Activated T-cell treated with anti-CD3 and anti-CD28 coated beads, Interleukin-2, amount 50 U/mL, for 4 hours (primary cell): ENCODE results near the gene LGALS4. TPM values are rescaled to one million over a fixed set of nuclear protein-coding genes. Genes with fewer than 3 reads are reported as not detected.
"Not testable (repeated sequence)": the region's sequence is repeated elsewhere in the genome, so short reads cannot be mapped to it uniquely, and the experiment has no call there.

ENCODE experiments used
- ATAC-seq, 2 donors: fragments of 200-7000 bp; cut with Tn5 transposase; one replicate each; pipeline ENCODE4 v1.10.0; 2021
- DNase-seq: peaks from one replicate; pipeline ENCODE4 v3.0.0-alpha.2; 2020
- H3K27me3 Mint-ChIP-seq: one replicate; pipeline ENCODE4 v1.8.0; 2021; ENCODE audit warnings: low read depth, mixed read lengths
- H3K36me3 Mint-ChIP-seq: one replicate; pipeline ENCODE4 v1.8.0; 2022; ENCODE audit warnings: mixed read lengths; ENCODE audit not compliant: insufficient read depth
- H3K4me1 Mint-ChIP-seq: one replicate; pipeline ENCODE4 v1.8.0; 2021; ENCODE audit warnings: low read depth, mixed read lengths
- H3K4me3 Mint-ChIP-seq: one replicate; pipeline ENCODE4 v1.8.0; 2021; ENCODE audit warnings: mild to moderate bottlenecking, moderate library complexity, mixed read lengths
- H3K9me3 Mint-ChIP-seq: one replicate; pipeline ENCODE4 v1.8.0; 2021; ENCODE audit warnings: mixed read lengths
- total RNA-seq, 3 donors: library from RNA; stranded (reverse); gene quantifications; one replicate each; pipeline ENCODE4 v1.2.1, GENCODE V29; 2021

LGALS4 gene
- total RNA-seq, 3 donors from 2014 or later, result 1.7 to 2.7 (median 2.2) TPM

DNA sequence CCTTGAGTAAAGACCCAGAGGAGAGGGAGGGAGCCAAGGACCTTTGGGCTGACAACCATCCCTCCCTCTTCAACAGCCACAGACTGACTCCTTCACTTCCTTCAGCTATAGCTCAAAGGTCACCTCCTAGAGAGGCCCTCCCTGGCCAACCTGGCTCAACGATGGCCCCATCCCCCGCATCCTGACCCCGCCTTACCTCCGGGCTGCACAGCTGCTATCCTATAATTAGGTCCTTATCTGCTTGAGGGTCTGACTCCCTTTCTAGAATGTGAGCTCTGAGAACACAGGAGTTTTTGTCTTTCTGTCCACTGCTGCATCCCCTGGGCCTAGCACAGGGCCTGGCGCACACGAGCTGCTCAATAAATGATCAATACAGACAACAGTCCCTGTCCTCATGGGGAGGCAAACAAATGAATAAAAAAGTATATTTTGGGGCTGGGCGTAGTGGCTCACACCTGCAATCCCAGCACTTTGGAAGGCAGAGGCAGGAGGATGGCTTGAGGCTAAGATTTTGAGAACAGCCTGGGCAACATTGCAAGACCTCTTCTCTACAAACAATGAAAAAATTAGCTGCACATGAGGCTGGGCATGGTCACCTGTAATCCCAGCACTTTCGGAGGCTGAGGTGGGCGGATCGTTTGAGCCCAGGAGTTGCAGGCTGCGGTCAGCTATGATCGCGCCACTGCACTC is 6.6 kb upstream of the LGALS4 start:
- Mint-ChIP-seq H3K9me3 (no peaks in the 10 kb centered on the region), H3K36me3 (peaks cover 33% of the 10 kb centered on the region), H3K4me1 (peaks cover 3% of the 10 kb centered on the region), H3K4me3 (no peak overlapping the region), H3K27me3 (no peaks in the 10 kb centered on the region)
- ATAC-seq (no peak), DNase-seq (no peak)

DNA sequence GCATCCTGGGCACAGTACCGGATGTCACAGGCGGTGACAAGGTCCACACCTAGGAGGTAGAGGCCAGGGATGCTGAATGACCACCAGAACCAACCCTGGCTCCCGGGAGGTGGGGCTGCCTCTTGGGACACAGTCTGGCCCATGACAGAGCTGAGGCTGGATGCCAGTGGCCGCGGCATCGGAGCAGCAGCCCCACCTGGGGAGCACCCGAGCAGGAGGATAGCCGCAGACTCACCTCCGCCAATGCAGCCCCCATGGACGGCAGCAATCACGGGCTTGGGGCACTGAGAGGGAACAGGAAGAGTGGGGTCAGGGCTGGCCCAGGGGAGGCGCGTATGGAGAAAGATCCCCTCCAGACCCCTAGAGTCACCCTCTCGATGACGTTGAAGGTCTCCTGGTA is 4.3 kb upstream of the LGALS4 start:
- H3K4me3 Mint-ChIP-seq, result no peak overlapping the region
- no peak for ATAC-seq

GRCh38 chr19:38816131-38816750 is 3.5 kb upstream of the LGALS4 start:
- Mint-ChIP-seq H3K4me3 (no peak overlapping the region), H3K36me3 (peaks cover 17% of the 10 kb centered on the region), H3K9me3 (no peaks in the 10 kb centered on the region), H3K27me3 (no peaks in the 10 kb centered on the region), H3K4me1 (peaks cover 2% of the 10 kb centered on the region)
- DNase-seq (no peak), ATAC-seq (no peak)

More for the DNA sequence above, 4.3 kb upstream of the LGALS4 start:
- H3K36me3 Mint-ChIP-seq, result peaks cover 21% of the 10 kb centered on the region
- H3K4me1 Mint-ChIP-seq, result peaks cover 2% of the 10 kb centered on the region
- no peaks in the 10 kb centered on the region for H3K9me3 Mint-ChIP-seq
- DNase-seq, result no peak
- no peaks in the 10 kb centered on the region for H3K27me3 Mint-ChIP-seq

GRCh38 chr19:38815059-38816001 is 2.6 kb upstream of the LGALS4 start:
- Mint-ChIP-seq H3K36me3 (peaks cover 13% of the 10 kb centered on the region), H3K9me3 (no peaks in the 10 kb centered on the region), H3K4me1 (no peaks in the 10 kb centered on the region), H3K27me3 (no peaks in the 10 kb centered on the region), H3K4me3 (no peak overlapping the region)
- DNase-seq, result no peak
- no peak for ATAC-seq

GRCh38 chr19:38813932-38814331 is 1.2 kb upstream of the LGALS4 start:
- not testable (repeated sequence) for H3K9me3 Mint-ChIP-seq, H3K4me3 Mint-ChIP-seq, H3K4me1 Mint-ChIP-seq, ATAC-seq, DNase-seq, H3K27me3 Mint-ChIP-seq
- H3K36me3 Mint-ChIP-seq, result peaks cover 12% of the 10 kb centered on the region

GRCh38 chr19:38813323-38813722 is 578 bp upstream of the LGALS4 start:
- ATAC-seq (no peak), DNase-seq (no peak)
- Mint-ChIP-seq H3K4me1 (no peaks in the 10 kb centered on the region), H3K9me3 (no peaks in the 10 kb centered on the region), H3K27me3 (no peaks in the 10 kb centered on the region), H3K36me3 (peaks cover 12% of the 10 kb centered on the region), H3K4me3 (no peak overlapping the region)

- no peaks in the 10 kb centered on the region for H3K4me1 Mint-ChIP-seq
- H3K9me3 Mint-ChIP-seq, result no peaks in the 10 kb centered on the region
- H3K36me3 Mint-ChIP-seq, result peaks cover 10% of the 10 kb centered on the region
- no peaks in the 10 kb centered on the region for H3K27me3 Mint-ChIP-seq
- ATAC-seq (no peak), DNase-seq (no peak)
- no peak overlapping the region for H3K4me3 Mint-ChIP-seq
Measured at GRCh38 chr19:38812009-38812840, 520 bp downstream of the LGALS4 start.

DNA sequence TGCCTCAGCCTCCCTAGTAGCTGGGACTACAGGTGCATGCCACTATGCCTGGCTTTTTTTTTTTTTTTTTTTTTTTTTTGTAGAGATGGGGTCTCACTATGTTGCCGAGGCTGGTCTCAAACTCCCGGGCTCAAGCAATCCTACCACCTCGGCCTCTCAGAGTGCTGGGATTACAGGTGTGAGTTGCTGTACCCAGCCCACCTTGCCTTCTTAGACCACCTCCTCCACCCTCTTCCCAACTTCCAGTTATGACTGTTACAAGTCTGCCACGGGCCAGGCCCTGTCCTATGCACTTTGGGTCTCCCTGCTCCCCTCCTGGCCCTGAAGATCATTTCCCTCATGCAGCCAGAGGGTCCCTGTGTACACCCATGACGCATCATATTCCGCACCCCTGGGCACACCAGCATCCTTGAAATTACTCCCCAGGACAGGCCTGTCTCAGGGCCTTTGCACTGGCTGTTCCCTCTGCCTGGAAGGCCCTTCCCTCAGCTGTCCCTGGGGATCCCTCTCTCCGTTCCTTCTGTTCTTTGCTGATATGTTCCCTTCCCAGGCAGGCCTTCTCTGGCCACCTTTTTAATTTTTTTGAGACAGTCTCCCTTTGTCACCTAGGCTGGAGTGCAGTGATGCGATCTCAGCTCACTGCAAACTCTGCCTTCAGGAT is 3.0 kb downstream of the LGALS4 start:
- Mint-ChIP-seq H3K27me3 (no peaks in the 10 kb centered on the region), H3K4me1 (peaks cover 4% of the 10 kb centered on the region), H3K9me3 (no peaks in the 10 kb centered on the region), H3K36me3 (no peaks in the 10 kb centered on the region), H3K4me3 (no peak overlapping the region)
- DNase-seq, result no peak
- no peak for ATAC-seq

GRCh38 chr19:38808741-38809140 is 4.0 kb downstream of the LGALS4 start:
- Mint-ChIP-seq H3K4me1 (peaks cover 4% of the 10 kb centered on the region), H3K27me3 (no peaks in the 10 kb centered on the region), H3K4me3 (no peak overlapping the region), H3K36me3 (no peaks in the 10 kb centered on the region), H3K9me3 (no peaks in the 10 kb centered on the region)
- DNase-seq (no peak), ATAC-seq (no peak)

DNA sequence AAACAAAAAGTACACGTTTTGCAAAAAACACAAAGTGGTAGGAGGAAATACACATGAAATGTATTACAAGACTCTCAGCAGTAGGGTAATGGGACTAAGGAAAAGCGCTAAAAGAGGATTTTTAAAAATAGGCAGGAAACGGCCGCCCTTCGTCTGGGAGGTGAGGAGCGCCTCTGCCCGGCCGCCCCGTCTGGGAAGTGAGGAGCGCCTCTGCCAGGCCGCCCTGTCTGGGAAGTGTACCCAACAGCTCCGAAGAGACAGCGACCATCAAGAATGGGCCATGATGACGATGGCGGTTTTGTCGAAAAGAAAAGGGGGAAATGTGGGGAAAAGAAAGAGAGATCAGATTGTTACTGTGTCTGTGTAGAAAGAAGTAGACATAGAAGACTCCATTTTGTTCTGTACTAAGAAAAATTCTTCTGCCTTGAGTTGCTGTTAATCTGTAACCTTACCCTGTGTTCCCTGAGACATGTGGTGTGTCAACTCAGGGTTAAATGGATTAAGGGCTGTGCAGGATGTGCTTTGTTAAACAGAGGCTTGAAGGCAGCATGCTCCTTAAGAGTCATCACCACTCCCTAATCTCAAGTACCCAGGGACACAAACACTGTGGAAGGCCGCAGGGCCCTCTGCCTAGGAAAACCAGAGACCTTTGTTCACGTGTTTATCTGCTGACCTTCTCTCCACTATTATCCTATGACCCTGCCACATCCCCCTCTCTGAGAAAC is 5.2 kb downstream of the LGALS4 start:
- not testable (repeated sequence) for ATAC-seq, H3K4me1 Mint-ChIP-seq, H3K36me3 Mint-ChIP-seq

DNA sequence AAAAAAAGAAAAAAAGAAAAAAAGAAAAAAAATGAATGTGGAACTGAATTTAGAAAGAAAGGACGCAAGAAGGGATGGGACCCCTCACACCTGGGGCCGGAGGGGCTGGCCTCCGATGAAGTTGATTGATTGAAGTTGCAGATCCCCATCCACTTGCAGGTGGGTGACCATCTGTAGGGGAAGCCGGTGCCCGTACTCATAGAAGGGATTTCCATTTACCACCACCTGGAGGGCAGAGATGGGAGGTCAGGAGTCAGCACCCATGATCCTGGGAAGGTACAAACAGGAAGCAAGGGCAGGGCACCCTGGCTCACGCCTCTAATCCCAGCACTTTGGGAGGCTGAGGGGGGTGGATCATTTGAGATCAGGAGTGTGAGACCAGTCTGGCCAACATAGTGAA is 6.4 kb downstream of the LGALS4 start:
- no peak for DNase-seq
- peaks cover 4% of the 10 kb centered on the region for H3K4me1 Mint-ChIP-seq
- H3K36me3 Mint-ChIP-seq, result no peaks in the 10 kb centered on the region
- no peaks in the 10 kb centered on the region for H3K9me3 Mint-ChIP-seq
- no peak for ATAC-seq
- no peaks in the 10 kb centered on the region for H3K27me3 Mint-ChIP-seq
- H3K4me3 Mint-ChIP-seq, result no peak overlapping the region

More for the DNA sequence above, 5.2 kb downstream of the LGALS4 start:
- H3K9me3 Mint-ChIP-seq, H3K27me3 Mint-ChIP-seq, H3K4me3 Mint-ChIP-seq, DNase-seq: not testable (repeated sequence)

DNA sequence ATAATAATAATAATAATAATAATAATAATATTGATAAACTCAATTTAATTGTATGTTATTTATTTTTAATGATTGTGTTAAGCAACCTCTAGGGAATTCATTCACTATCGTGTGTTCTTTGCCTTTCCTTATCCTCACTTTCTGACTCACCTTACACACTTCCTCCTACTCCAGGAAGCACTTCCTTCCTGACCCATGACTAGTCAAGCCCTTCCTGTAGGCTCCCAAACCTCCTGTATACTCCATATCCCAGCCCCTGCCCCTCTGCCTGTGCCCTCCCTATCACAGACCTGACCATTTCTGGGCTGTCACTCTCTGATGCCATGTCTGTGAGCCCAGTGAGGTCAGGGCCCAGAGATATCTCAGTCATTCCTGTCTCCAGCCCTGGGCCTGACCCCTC is 7.6 kb downstream of the LGALS4 start:
- DNase-seq (no peak), ATAC-seq (no peak)
- Mint-ChIP-seq H3K27me3 (no peaks in the 10 kb centered on the region), H3K36me3 (no peaks in the 10 kb centered on the region), H3K9me3 (no peaks in the 10 kb centered on the region), H3K4me1 (peaks cover 4% of the 10 kb centered on the region), H3K4me3 (no peak overlapping the region)

DNA sequence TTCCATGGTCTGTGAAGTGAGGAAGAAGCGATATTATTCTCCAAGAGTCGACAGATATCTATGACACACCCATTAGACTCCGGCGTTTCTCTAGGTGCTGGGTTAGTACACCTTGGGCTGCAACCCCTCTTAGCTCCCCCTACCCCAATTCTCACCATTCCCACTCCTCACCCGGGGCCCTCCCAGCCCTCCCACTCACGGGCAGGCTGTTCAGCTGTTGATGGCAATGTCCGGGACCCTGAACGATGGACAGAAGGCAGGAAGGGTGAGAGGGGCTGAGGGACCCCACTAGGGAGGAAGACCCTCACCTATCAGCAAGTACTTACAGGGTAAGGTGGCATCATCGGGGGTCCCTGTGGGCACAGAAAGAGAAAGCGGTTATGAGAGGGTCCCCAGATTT is 9.2 kb downstream of the LGALS4 start:
- no peaks in the 10 kb centered on the region for H3K27me3 Mint-ChIP-seq
- no peaks in the 10 kb centered on the region for H3K36me3 Mint-ChIP-seq
- H3K4me1 Mint-ChIP-seq, result peaks cover 4% of the 10 kb centered on the region
- DNase-seq (no peak), ATAC-seq (no peak)
- no peak overlapping the region for H3K4me3 Mint-ChIP-seq
- H3K9me3 Mint-ChIP-seq, result no peaks in the 10 kb centered on the region
